ENCODE data around the gene PAX8.
"Not testable (repeated sequence)": the region's sequence is repeated elsewhere in the genome, so short reads cannot be mapped to it uniquely, and the experiment has no call there.

Gene PAX8

DNA sequence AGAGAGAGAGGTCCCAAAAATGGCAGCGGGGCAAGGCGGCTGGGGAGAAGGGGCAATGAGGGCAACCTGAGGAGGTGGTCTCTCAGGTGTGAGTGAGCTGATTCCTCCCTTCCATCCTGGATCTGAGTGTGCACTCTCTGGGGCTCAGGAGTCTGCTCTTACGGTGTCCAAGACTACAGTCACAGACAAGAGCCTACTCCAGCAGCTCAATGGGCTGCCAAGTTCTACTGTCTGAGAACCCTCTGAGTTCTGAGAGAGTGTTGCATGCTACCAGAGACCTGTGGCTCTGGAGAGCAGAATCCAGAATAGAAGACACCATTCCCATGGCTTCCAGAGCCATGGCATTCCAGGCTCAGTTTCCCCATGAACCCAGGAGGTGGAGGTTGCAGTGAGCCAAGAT lies 7.1 kb upstream of the PAX8 start:
- H3K27me3 ChIP-seq (ENCODE audit: insufficient read depth, low read length, poor library complexity, severe bottlenecking) = no peaks in the 10 kb centered on the region

DNA sequence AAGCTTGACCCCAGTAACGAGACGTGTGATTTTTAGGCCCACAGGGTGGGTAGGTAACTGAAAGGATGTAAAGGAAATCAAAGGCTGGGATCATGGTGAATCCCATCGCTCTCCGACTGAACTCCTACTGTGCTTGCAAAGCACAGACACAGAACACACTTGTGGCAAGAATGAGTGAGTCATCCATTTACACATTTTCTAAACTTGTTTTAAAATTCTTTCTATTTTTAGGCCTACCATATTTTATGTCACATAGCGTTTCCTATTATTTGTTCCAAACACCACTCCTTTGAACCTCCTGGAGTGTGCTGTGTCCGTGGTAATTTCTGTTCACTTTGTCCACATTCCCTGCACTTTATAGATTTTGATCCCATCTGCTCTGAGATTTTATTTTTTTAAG lies 6.3 kb upstream of the PAX8 start:
- H3K9me3 ChIP-seq (ENCODE audit: insufficient read depth, low read depth, low read length); H3K79me2 ChIP-seq (ENCODE audit: insufficient read depth, low read length); H3K4me3 ChIP-seq (ENCODE audit: low read length, poor library complexity, severe bottlenecking); H3K27me3 ChIP-seq (ENCODE audit: insufficient read depth, low read length, poor library complexity, severe bottlenecking); H3K36me3 ChIP-seq (ENCODE audit: insufficient read depth, low read length); H3K4me2 ChIP-seq (ENCODE audit: low read depth, low read length, poor library complexity, severe bottlenecking); H3K9me2 ChIP-seq (replicated peaks; ENCODE audit: low read depth, low read length); H2AFZ ChIP-seq (ENCODE audit: low read length); H4K20me1 ChIP-seq (ENCODE audit: insufficient read depth, low read length, poor library complexity, severe bottlenecking); H3K9ac ChIP-seq (ENCODE audit: low read depth, low read length, poor library complexity, severe bottlenecking); H3F3A ChIP-seq (ENCODE audit: low read depth); H3K4me1 ChIP-seq (ENCODE audit: insufficient read depth, low read length, poor library complexity, severe bottlenecking): not testable (repeated sequence)

More for the DNA sequence above, 7.1 kb upstream of the PAX8 start:
- H3K9me3 ChIP-seq (ENCODE audit: insufficient read depth, low read depth, low read length) = no peaks in the 10 kb centered on the region
- H3K36me3 ChIP-seq (ENCODE audit: insufficient read depth, low read length) = no peaks in the 10 kb centered on the region
- H3F3A ChIP-seq (ENCODE audit: low read depth) = no peaks in the 10 kb centered on the region
- no peak overlapping the region for H3K4me3 ChIP-seq (ENCODE audit: low read length, poor library complexity, severe bottlenecking)
- no peaks in the 10 kb centered on the region for H3K9me2 ChIP-seq (replicated peaks; ENCODE audit: low read depth, low read length)
- H3K4me1 ChIP-seq (ENCODE audit: insufficient read depth, low read length, poor library complexity, severe bottlenecking) = no peaks in the 10 kb centered on the region
- TF ChIP-seq, protein P1, sequence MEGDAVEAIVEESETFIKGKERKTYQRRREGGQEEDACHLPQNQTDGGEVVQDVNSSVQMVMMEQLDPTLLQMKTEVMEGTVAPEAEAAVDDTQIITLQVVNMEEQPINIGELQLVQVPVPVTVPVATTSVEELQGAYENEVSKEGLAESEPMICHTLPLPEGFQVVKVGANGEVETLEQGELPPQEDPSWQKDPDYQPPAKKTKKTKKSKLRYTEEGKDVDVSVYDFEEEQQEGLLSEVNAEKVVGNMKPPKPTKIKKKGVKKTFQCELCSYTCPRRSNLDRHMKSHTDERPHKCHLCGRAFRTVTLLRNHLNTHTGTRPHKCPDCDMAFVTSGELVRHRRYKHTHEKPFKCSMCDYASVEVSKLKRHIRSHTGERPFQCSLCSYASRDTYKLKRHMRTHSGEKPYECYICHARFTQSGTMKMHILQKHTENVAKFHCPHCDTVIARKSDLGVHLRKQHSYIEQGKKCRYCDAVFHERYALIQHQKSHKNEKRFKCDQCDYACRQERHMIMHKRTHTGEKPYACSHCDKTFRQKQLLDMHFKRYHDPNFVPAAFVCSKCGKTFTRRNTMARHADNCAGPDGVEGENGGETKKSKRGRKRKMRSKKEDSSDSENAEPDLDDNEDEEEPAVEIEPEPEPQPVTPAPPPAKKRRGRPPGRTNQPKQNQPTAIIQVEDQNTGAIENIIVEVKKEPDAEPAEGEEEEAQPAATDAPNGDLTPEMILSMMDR (conservative IDR thresholded peaks at IDR 0.05; ENCODE audit: low read length) = no peak
- TF ChIP-seq EZH2phosphoT487 (IDR thresholded peaks at IDR 0.05; ENCODE audit: borderline replicate concordance) = no peak
- no peak overlapping the region for H3K4me2 ChIP-seq (ENCODE audit: low read depth, low read length, poor library complexity, severe bottlenecking)
- H2AFZ ChIP-seq (ENCODE audit: low read length) = no peak overlapping the region
- H4K20me1 ChIP-seq (ENCODE audit: insufficient read depth, low read length, poor library complexity, severe bottlenecking) = no peaks in the 10 kb centered on the region
- no peaks in the 10 kb centered on the region for H3K79me2 ChIP-seq (ENCODE audit: insufficient read depth, low read length)
- H3K9ac ChIP-seq (ENCODE audit: low read depth, low read length, poor library complexity, severe bottlenecking) = no peak overlapping the region

DNA sequence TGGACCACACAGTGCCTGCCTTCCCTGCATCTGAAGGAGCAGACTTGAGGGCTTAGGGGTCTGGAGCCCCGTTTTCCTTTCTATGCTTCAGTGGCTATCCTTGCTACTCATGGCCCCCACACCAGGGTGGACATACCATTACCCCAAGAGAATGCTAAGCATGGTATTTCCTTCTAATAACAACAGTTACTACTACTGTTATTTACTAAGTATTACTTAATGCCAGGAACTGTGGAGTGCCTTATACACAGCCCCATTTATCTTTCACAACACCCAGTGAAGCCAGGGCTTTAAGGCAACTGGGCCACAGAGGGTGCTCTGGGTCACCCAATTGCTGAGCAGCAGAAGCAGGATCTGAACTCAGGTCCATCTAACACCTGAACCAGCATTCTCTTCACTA lies 5.8 kb upstream of the PAX8 start:
- H2AFZ ChIP-seq (ENCODE audit: low read length) = no peak overlapping the region
- TF ChIP-seq EZH2phosphoT487 (IDR thresholded peaks at IDR 0.05; ENCODE audit: borderline replicate concordance) = no peak
- TF ChIP-seq, protein P1 (conservative IDR thresholded peaks at IDR 0.05; ENCODE audit: low read length) = no peak
- no peaks in the 10 kb centered on the region for H3F3A ChIP-seq (ENCODE audit: low read depth)
- no peaks in the 10 kb centered on the region for H3K4me1 ChIP-seq (ENCODE audit: insufficient read depth, low read length, poor library complexity, severe bottlenecking)
- H3K9me3 ChIP-seq (ENCODE audit: insufficient read depth, low read depth, low read length) = no peaks in the 10 kb centered on the region
- no peak overlapping the region for H3K9ac ChIP-seq (ENCODE audit: low read depth, low read length, poor library complexity, severe bottlenecking)
- no peaks in the 10 kb centered on the region for H3K79me2 ChIP-seq (ENCODE audit: insufficient read depth, low read length)
- no peaks in the 10 kb centered on the region for H3K36me3 ChIP-seq (ENCODE audit: insufficient read depth, low read length)
- H3K9me2 ChIP-seq (replicated peaks; ENCODE audit: low read depth, low read length) = no peaks in the 10 kb centered on the region
- no peak overlapping the region for H3K4me3 ChIP-seq (ENCODE audit: low read length, poor library complexity, severe bottlenecking)
- H3K4me2 ChIP-seq (ENCODE audit: low read depth, low read length, poor library complexity, severe bottlenecking) = no peak overlapping the region
- no peaks in the 10 kb centered on the region for H3K27me3 ChIP-seq (ENCODE audit: insufficient read depth, low read length, poor library complexity, severe bottlenecking)
- H4K20me1 ChIP-seq (ENCODE audit: insufficient read depth, low read length, poor library complexity, severe bottlenecking) = no peaks in the 10 kb centered on the region

DNA sequence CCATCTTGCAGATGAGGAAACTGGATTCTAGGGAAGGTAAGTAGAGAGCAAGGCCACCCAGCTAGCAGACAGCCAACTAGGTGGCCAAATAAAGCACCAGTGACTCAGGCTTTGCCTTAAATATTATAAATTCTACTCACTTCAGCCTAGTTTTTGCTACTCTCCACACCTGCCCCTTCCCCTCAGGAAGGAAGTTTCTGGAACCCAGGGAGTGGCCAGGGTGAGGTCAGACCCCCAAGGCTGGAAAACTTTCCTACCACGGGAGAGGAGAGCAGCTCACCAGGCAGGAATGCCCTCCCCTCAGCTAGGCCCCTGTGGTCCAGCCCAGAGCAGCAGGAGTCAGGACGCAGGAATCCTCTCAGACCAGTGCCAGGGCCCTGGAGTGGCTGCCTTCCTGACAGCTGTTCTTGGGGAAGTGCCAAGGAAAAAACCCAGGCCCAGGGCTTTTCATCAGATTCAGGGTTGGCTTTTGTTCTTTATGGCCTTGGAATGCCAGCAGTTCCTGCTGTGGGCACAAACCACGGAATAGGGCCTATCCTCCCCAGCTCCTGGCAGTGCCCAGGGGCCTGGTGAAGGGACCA lies 5.1 kb upstream of the PAX8 start:
- H3K36me3 ChIP-seq (ENCODE audit: insufficient read depth, low read length) = no peaks in the 10 kb centered on the region
- no peak for TF ChIP-seq EZH2phosphoT487 (IDR thresholded peaks at IDR 0.05; ENCODE audit: borderline replicate concordance)
- TF ChIP-seq, protein P1 (conservative IDR thresholded peaks at IDR 0.05; ENCODE audit: low read length) = no peak
- no peaks in the 10 kb centered on the region for H3F3A ChIP-seq (ENCODE audit: low read depth)
- H3K4me1 ChIP-seq (ENCODE audit: insufficient read depth, low read length, poor library complexity, severe bottlenecking) = no peaks in the 10 kb centered on the region
- no peak overlapping the region for H3K4me2 ChIP-seq (ENCODE audit: low read depth, low read length, poor library complexity, severe bottlenecking)
- no peaks in the 10 kb centered on the region for H3K9me3 ChIP-seq (ENCODE audit: insufficient read depth, low read depth, low read length)
- no peaks in the 10 kb centered on the region for H4K20me1 ChIP-seq (ENCODE audit: insufficient read depth, low read length, poor library complexity, severe bottlenecking)
- no peaks in the 10 kb centered on the region for H3K9me2 ChIP-seq (replicated peaks; ENCODE audit: low read depth, low read length)
- no peak overlapping the region for H3K9ac ChIP-seq (ENCODE audit: low read depth, low read length, poor library complexity, severe bottlenecking)
- no peak overlapping the region for H2AFZ ChIP-seq (ENCODE audit: low read length)
- no peaks in the 10 kb centered on the region for H3K27me3 ChIP-seq (ENCODE audit: insufficient read depth, low read length, poor library complexity, severe bottlenecking)
- no peaks in the 10 kb centered on the region for H3K79me2 ChIP-seq (ENCODE audit: insufficient read depth, low read length)
- H3K4me3 ChIP-seq (ENCODE audit: low read length, poor library complexity, severe bottlenecking) = no peak overlapping the region
